ENCODE results near the gene AXDND1.

The AXDND1 gene

GRCh38 chr1:179337942-179338560 lies 27.7 kb upstream of the AXDND1 start:
- TF ChIP-seq REST (IDR thresholded peaks at IDR 0.05; ENCODE audit: low read depth), result no peak
- no peak for TF ChIP-seq TCF12 (IDR thresholded peaks at IDR 0.05; ENCODE audit: low read depth)
- no peak for TF ChIP-seq EP300 (IDR thresholded peaks at IDR 0.05; ENCODE audit: borderline replicate concordance)
- TF ChIP-seq CEBPB (IDR thresholded peaks at IDR 0.05), result no peak
- no peak for TF ChIP-seq EGR1 (IDR thresholded peaks at IDR 0.05)
- no peak for TF ChIP-seq FOXM1 (IDR thresholded peaks at IDR 0.05; ENCODE audit: borderline replicate concordance, low read depth)
- TF ChIP-seq YY1 (IDR thresholded peaks at IDR 0.05; ENCODE audit: low read depth), result no peak
- TF ChIP-seq RAD21 (IDR thresholded peaks at IDR 0.05; ENCODE audit: low read depth), result no peak
- no peak for TF ChIP-seq CREB1 (IDR thresholded peaks at IDR 0.05; ENCODE audit: low read depth)
- TF ChIP-seq ZBTB7A (IDR thresholded peaks at IDR 0.05; ENCODE audit: low read depth), result no peak
- TF ChIP-seq TAF1 (IDR thresholded peaks at IDR 0.05; ENCODE audit: low read depth), result no peak
- TF ChIP-seq MAX (IDR thresholded peaks at IDR 0.05), result no peak
- TF ChIP-seq NFIC (IDR thresholded peaks at IDR 0.05), result no peak
- no peak for TF ChIP-seq USF1 (IDR thresholded peaks at IDR 0.05)
- no peak for TF ChIP-seq TEAD4 (IDR thresholded peaks at IDR 0.05)

GRCh38 chr1:179340918-179341317 lies 24.9 kb upstream of the AXDND1 start:
- TF ChIP-seq CREB1 (IDR thresholded peaks at IDR 0.05; ENCODE audit: low read depth) (no peak), REST (IDR thresholded peaks at IDR 0.05; ENCODE audit: low read depth) (no peak), TAF1 (IDR thresholded peaks at IDR 0.05; ENCODE audit: low read depth) (no peak), EGR1 (IDR thresholded peaks at IDR 0.05) (no peak)

GRCh38 chr1:179341943-179342547 lies 23.7 kb upstream of the AXDND1 start:
- no peak for TF ChIP-seq YY1 (IDR thresholded peaks at IDR 0.05; ENCODE audit: low read depth)
- no peak for TF ChIP-seq EP300 (IDR thresholded peaks at IDR 0.05; ENCODE audit: borderline replicate concordance)
- no peak for TF ChIP-seq EGR1 (IDR thresholded peaks at IDR 0.05)
- TF ChIP-seq MAX (IDR thresholded peaks at IDR 0.05), result no peak
- no peak for TF ChIP-seq USF1 (IDR thresholded peaks at IDR 0.05)
- no peak for TF ChIP-seq TCF12 (IDR thresholded peaks at IDR 0.05; ENCODE audit: low read depth)
- TF ChIP-seq REST (IDR thresholded peaks at IDR 0.05; ENCODE audit: low read depth), result no peak
- no peak for TF ChIP-seq TEAD4 (IDR thresholded peaks at IDR 0.05)
- TF ChIP-seq TAF1 (IDR thresholded peaks at IDR 0.05; ENCODE audit: low read depth), result no peak
- TF ChIP-seq CEBPB (IDR thresholded peaks at IDR 0.05), result no peak

GRCh38 chr1:179342740-179343404 lies 22.9 kb upstream of the AXDND1 start:
- TF ChIP-seq ZBTB7A (IDR thresholded peaks at IDR 0.05; ENCODE audit: low read depth), result no peak
- no peak for TF ChIP-seq FOXM1 (IDR thresholded peaks at IDR 0.05; ENCODE audit: borderline replicate concordance, low read depth)
- no peak for TF ChIP-seq REST (IDR thresholded peaks at IDR 0.05; ENCODE audit: low read depth)
- TF ChIP-seq NFIC (IDR thresholded peaks at IDR 0.05), result no peak
- TF ChIP-seq TAF1 (IDR thresholded peaks at IDR 0.05; ENCODE audit: low read depth), result no peak
- TF ChIP-seq MAX (IDR thresholded peaks at IDR 0.05), result no peak
- no peak for TF ChIP-seq TEAD4 (IDR thresholded peaks at IDR 0.05)
- no peak for TF ChIP-seq RAD21 (IDR thresholded peaks at IDR 0.05; ENCODE audit: low read depth)
- no peak for TF ChIP-seq USF1 (IDR thresholded peaks at IDR 0.05)

All from Ishikawa (cell line).